OCI-M2 (cell line): ENCODE measurements around the gene AKR1C1.
"Not testable (repeated sequence)": the region's sequence is repeated elsewhere in the genome, so short reads cannot be mapped to it uniquely, and the experiment has no call there.

Experiments used
- DNase-seq: peaks from one replicate; lab custom pipeline; 2025; ENCODE audit not compliant: unreplicated experiment; lab: John Stamatoyannopoulos, UW

The AKR1C1 gene

GRCh38 chr10:4982764-4983226, 19.6 kb downstream of the AKR1C1 start:
- no peak for DNase-seq

- DNase-seq = no peak
Measured at GRCh38 chr10:4983615-4984216, 20.5 kb downstream of the AKR1C1 start.

- DNase-seq = no peak
Measured at GRCh38 chr10:4984223-4984622, 21.0 kb downstream of the AKR1C1 start.

GRCh38 chr10:4984971-4985594, 21.9 kb downstream of the AKR1C1 start:
- no peak for DNase-seq

GRCh38 chr10:4988000-4988641, 24.9 kb downstream of the AKR1C1 start:
- DNase-seq = not testable (repeated sequence)

GRCh38 chr10:4990217-4990616, 27.0 kb downstream of the AKR1C1 start:
- DNase-seq = no peak

GRCh38 chr10:4991463-4991862, 28.2 kb downstream of the AKR1C1 start:
- DNase-seq = not testable (repeated sequence)

- not testable (repeated sequence) for DNase-seq
Measured at GRCh38 chr10:4992564-4992963, 29.3 kb downstream of the AKR1C1 start.

- DNase-seq = not testable (repeated sequence)
Measured at GRCh38 chr10:4994260-4994659, 31.0 kb downstream of the AKR1C1 start.

- DNase-seq = no peak
Measured at GRCh38 chr10:4998671-4999070, 35.5 kb downstream of the AKR1C1 start.

GRCh38 chr10:5002013-5002727, 39.0 kb downstream of the AKR1C1 start:
- DNase-seq = no peak

GRCh38 chr10:5003127-5004029, 40.2 kb downstream of the AKR1C1 start, which contains the start of gene AKR1C2:
AKR1C2 (minus strand) TSS chr10:5003857; CDS start chr10:5003835, 22 bp downstream.
- not testable (repeated sequence) for DNase-seq

- not testable (repeated sequence) for DNase-seq
Measured at GRCh38 chr10:5004030-5004385, 40.8 kb downstream of the AKR1C1 start.

- DNase-seq = not testable (repeated sequence)
Measured at GRCh38 chr10:5004501-5004900, 41.3 kb downstream of the AKR1C1 start.

- not testable (repeated sequence) for DNase-seq
Measured at GRCh38 chr10:5008857-5009548, 45.8 kb downstream of the AKR1C1 start.

GRCh38 chr10:5010043-5010442, 46.8 kb downstream of the AKR1C1 start:
- DNase-seq = not testable (repeated sequence)

GRCh38 chr10:5011392-5011791, 48.2 kb downstream of the AKR1C1 start:
- DNase-seq = not testable (repeated sequence)

- no peak for DNase-seq
Measured at GRCh38 chr10:5012595-5012994, 49.4 kb downstream of the AKR1C1 start.

GRCh38 chr10:5013385-5013784, 50.2 kb downstream of the AKR1C1 start:
- no peak for DNase-seq
